Tibial nerve (tissue), 4 donors: Measurements from ENCODE around the gene MAPK14. TPM values are rescaled to one million over a fixed set of nuclear protein-coding genes. Genes with fewer than 3 reads are reported as not detected.
A peak's percentile ranks its signal among the peaks of the same experiment; 100 is the strongest.

Experiments used
- DNase-seq, 2 donors: peaks; one replicate each; pipeline ENCODE4 v3.0.0-alpha.2; 2019; ENCODE audit warnings: low spot score in 2 of 2
- H3K27ac ChIP-seq, 4 donors: fragments of 200-600 bp; sonication (generic) in 3 of 4; one replicate each; pipeline ENCODE4 v1.5.1; 2017 to 2019; ENCODE audit warnings: mild to moderate bottlenecking in 1 of 4
- H3K27me3 ChIP-seq, 2 donors: fragments of 200-600 bp; sonication (generic) in 1 of 2; one replicate each; pipeline versions ENCODE4 v1.5.1 to v1.6.0; 2017 to 2019
- H3K36me3 ChIP-seq, 3 donors: fragments of 200-600 bp; sonication (generic); one replicate each; pipeline ENCODE4 v1.5.1; 2018 to 2019
- H3K4me1 ChIP-seq, 4 donors: fragments of 200-600 bp; sonication (generic) in 3 of 4; one replicate each; pipeline ENCODE4 v1.5.1; 2017 to 2019
- H3K4me3 ChIP-seq, 4 donors: fragments of 200-600 bp; sonication (generic) in 3 of 4; one replicate each; pipeline ENCODE4 v1.5.1; 2017 to 2019; ENCODE audit warnings: mild to moderate bottlenecking in 1 of 4, moderate library complexity in 1 of 4
- H3K9me3 ChIP-seq, 4 donors: fragments of 200-600 bp; sonication (generic) in 3 of 4; one replicate each; pipeline ENCODE4 v1.5.1; 2017 to 2019
- CTCF ChIP-seq, 5 experiments: fragments of 200-600 bp in 3 of 5; fragments of 450-650 bp in 2 of 5; sonication (generic) in 3 of 5; IDR thresholded peaks; one replicate each; pipeline ENCODE4 v1.5.1; 2016 to 2019; ENCODE audit warnings: antibody characterized with exemption in 5 of 5, mild to moderate bottlenecking in 3 of 5, moderate library complexity in 2 of 5
- EP300 ChIP-seq, 2 donors: sonication (generic); formaldehyde crosslinking; IDR thresholded peaks; one replicate each; pipeline ENCODE4 v1.6.1; 2017; ENCODE audit warnings: antibody characterized with exemption in 2 of 2, mild to moderate bottlenecking in 1 of 2
- POLR2A ChIP-seq, 2 donors: fragments of 450-650 bp; IDR thresholded peaks; one replicate each; pipeline ENCODE4 v1.6.1; 2017; ENCODE audit warnings: antibody characterized with exemption in 2 of 2, mild to moderate bottlenecking in 2 of 2, moderate library complexity in 2 of 2
- WGBS, 2 donors: methylation state at CpG; one replicate each; pipeline ENCODE4 v1.1.5; 2018; 5-methylcytosine and 5-hydroxymethylcytosine counted together
- total RNA-seq, 4 donors: library from RNA; depleted of rRNA; stranded (reverse); fragments of >200 nt; gene quantifications; one replicate each; pipeline ENCODE4 v1.1.0, GENCODE V29; 2016

Gene MAPK14
- total RNA-seq, 4 donors from 2014 or later: 73.5 to 88.1 (median 83.2) TPM

- Histone ChIP-seq H3K36me3 (peaks cover 0 to 58% (median 0%) of the 10 kb centered on the region in 3 donors), H3K27me3 (no peaks in the 10 kb centered on the region), H3K4me3 (no peak overlapping the region), H3K27ac (no peak overlapping the region), H3K9me3 (no peaks in the 10 kb centered on the region), H3K4me1 (peaks cover 0 to 16% (median under 1%) of the 10 kb centered on the region in 4 donors)
- no peak for DNase-seq
- TF ChIP-seq EP300 (IDR thresholded peaks at IDR 0.05): no peak
- no peak for TF ChIP-seq CTCF (IDR thresholded peaks at IDR 0.05)
- TF ChIP-seq POLR2A (IDR thresholded peaks at IDR 0.05): no peak
- 58 to 60% methylated on average over 6 of the region's 6 CpGs for WGBS, 2 donors
Measured at GRCh38 chr6:36099869-36100483, 72.4 kb downstream of the MAPK14 start.

GRCh38 chr6:36101691-36102090 lies 74.1 kb downstream of the MAPK14 start:
- 100% methylated on average over 3 of the region's 3 CpGs for whole genome bisulfite sequencing, 2 donors
- Histone ChIP-seq H3K9me3 (no peaks in the 10 kb centered on the region), H3K4me1 (peaks cover 0 to 11% (median 0%) of the 10 kb centered on the region in 4 donors), H3K27me3 (no peaks in the 10 kb centered on the region), H3K27ac (no peak overlapping the region), H3K4me3 (no peak overlapping the region), H3K36me3 (peaks cover 0 to 49% (median 0%) of the 10 kb centered on the region in 3 donors)
- TF ChIP-seq POLR2A (IDR thresholded peaks at IDR 0.05): no peak
- TF ChIP-seq EP300 (IDR thresholded peaks at IDR 0.05): no peak
- no peak for TF ChIP-seq CTCF (IDR thresholded peaks at IDR 0.05)
- no peak for DNase-seq

GRCh38 chr6:36102853-36103252 lies 75.2 kb downstream of the MAPK14 start:
- H3K36me3 ChIP-seq: peaks cover 0 to 52% (median 0%) of the 10 kb centered on the region in 3 donors

GRCh38 chr6:36104836-36105235 lies 77.2 kb downstream of the MAPK14 start:
- H3K27me3 ChIP-seq: no peaks in the 10 kb centered on the region
- no peak for DNase-seq
- peaks cover 0 to 7% (median 0%) of the 10 kb centered on the region in 4 donors for H3K4me1 ChIP-seq
- no peaks in the 10 kb centered on the region for H3K9me3 ChIP-seq
- H3K4me3 ChIP-seq: no peak overlapping the region
- no peak for TF ChIP-seq EP300 (IDR thresholded peaks at IDR 0.05)
- no peak for TF ChIP-seq CTCF (IDR thresholded peaks at IDR 0.05)
- no peak for TF ChIP-seq POLR2A (IDR thresholded peaks at IDR 0.05)
- H3K36me3 ChIP-seq: peaks cover 0 to 65% (median 0%) of the 10 kb centered on the region in 3 donors
- H3K27ac ChIP-seq: no peak overlapping the region
- 43 to 45% methylated on average over 2 of the region's 2 CpGs for WGBS, 2 donors

More at GRCh38 chr6:36102853-36103252, 75.2 kb downstream of the MAPK14 start:
- peaks cover 0 to 11% (median 0%) of the 10 kb centered on the region in 4 donors for H3K4me1 ChIP-seq
- H3K4me3 ChIP-seq: no peak overlapping the region
- TF ChIP-seq POLR2A (IDR thresholded peaks at IDR 0.05) (no peak), EP300 (IDR thresholded peaks at IDR 0.05) (no peak), CTCF (IDR thresholded peaks at IDR 0.05) (no peak)
- DNase-seq: no peak
- no peaks in the 10 kb centered on the region for H3K27me3 ChIP-seq
- no peaks in the 10 kb centered on the region for H3K9me3 ChIP-seq
- no peak overlapping the region for H3K27ac ChIP-seq
- 45 to 50% methylated on average over 4 of the region's 4 CpGs for WGBS, 2 donors

- Histone ChIP-seq H3K27ac (peak overlapping the region in 1 of 4 donors; percentile 46), H3K36me3 (peaks cover 3 to 70% (median 4%) of the 10 kb centered on the region in 3 donors), H3K4me3 (no peak overlapping the region), H3K4me1 (peaks cover 0 to 7% (median 0%) of the 10 kb centered on the region in 4 donors), H3K27me3 (no peaks in the 10 kb centered on the region), H3K9me3 (no peaks in the 10 kb centered on the region)
- DNase-seq: no peak
- no peak for TF ChIP-seq EP300 (IDR thresholded peaks at IDR 0.05)
- no peak for TF ChIP-seq POLR2A (IDR thresholded peaks at IDR 0.05)
- TF ChIP-seq CTCF (IDR thresholded peaks at IDR 0.05): no peak
- 84 to 96% methylated on average over 7 of the region's 7 CpGs for WGBS, 2 donors
Measured at GRCh38 chr6:36109092-36109491, 81.5 kb downstream of the MAPK14 start.
